ENCODE results near the gene HAVCR2.

Gene HAVCR2

DNA sequence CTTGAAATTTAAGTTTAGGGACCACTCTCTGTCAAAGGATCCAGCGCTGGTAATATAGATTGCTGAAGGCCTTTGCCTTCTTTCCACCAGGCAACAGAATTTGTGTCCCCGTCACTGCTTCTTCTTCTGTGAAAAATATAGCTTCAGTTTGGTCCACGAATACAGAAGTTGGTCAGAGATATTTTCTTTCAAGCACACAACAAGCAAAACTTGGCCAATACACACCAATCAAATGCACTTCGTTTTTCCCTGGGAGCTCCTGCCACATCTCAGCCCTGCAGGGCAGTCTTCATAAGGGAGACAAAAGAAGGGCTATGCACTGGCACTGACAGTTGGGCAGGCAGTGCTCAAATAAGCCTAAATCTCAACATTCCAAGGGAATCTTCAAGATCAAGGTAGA lies 22.9 kb downstream of the HAVCR2 start:
- TF ChIP-seq, protein P1, sequence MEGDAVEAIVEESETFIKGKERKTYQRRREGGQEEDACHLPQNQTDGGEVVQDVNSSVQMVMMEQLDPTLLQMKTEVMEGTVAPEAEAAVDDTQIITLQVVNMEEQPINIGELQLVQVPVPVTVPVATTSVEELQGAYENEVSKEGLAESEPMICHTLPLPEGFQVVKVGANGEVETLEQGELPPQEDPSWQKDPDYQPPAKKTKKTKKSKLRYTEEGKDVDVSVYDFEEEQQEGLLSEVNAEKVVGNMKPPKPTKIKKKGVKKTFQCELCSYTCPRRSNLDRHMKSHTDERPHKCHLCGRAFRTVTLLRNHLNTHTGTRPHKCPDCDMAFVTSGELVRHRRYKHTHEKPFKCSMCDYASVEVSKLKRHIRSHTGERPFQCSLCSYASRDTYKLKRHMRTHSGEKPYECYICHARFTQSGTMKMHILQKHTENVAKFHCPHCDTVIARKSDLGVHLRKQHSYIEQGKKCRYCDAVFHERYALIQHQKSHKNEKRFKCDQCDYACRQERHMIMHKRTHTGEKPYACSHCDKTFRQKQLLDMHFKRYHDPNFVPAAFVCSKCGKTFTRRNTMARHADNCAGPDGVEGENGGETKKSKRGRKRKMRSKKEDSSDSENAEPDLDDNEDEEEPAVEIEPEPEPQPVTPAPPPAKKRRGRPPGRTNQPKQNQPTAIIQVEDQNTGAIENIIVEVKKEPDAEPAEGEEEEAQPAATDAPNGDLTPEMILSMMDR (IDR thresholded peaks at IDR 0.05): no peak

DNA sequence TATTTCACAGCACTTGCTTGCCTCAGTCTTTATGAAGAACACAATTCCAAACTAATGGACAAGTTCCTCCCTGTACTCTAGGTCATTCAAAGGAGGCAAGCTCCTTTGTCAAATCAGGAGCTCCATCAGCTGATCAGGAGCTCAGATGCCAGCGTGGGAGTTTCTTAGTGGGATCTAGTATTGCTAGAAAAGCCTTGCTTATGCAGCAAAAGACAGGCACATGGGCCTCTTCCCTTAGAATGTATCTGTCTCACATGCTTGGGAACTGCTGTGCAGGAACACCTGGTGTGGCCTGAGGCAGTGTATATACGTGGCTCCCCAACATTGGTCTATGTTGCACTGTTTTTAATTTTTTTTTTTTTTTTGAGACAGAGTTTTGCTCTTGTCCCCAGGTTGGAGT lies 28.6 kb downstream of the HAVCR2 start:
- TF ChIP-seq, protein P1 (IDR thresholded peaks at IDR 0.05): no peak

DNA sequence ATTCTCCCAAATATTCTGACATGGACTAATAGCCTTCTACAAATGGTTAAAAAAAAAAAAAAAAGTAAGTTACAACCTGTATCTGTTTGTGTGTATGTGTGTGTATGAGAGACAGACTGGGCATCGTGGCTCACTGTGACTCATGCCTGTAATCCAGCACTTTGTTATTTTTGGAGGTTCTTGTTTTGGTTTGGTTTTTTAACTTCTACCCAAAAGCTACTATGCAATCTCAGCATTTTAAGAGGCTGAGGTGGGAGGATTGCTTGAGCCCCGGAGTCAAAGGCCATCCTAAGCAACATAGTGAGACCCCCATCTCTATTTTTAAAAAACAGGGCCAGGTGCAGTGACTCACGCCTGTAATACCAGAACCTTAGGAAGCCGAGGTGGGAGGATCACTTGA lies 32.3 kb downstream of the HAVCR2 start:
- TF ChIP-seq, protein P1 (IDR thresholded peaks at IDR 0.05): no peak

DNA sequence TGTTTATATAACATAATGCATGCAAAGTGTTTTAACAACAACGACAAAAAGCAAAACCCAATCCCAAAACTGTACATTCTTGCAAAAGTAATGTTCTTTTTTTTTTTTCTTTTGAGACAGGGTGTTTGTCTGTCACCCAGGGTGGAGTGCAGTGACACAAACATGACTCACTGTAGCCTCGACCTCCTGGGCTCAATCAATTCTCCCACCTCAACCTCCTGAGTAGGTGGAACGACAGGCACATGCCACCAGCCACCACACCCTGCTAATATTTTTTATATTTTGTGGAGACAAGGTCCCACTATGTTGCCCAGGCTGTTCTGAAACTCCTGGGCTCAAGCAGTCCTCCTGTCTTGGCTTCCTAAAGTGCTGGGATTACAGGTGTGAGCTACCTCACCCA lies 36.3 kb downstream of the HAVCR2 start:
- TF ChIP-seq, protein P1 (IDR thresholded peaks at IDR 0.05): no peak

DNA sequence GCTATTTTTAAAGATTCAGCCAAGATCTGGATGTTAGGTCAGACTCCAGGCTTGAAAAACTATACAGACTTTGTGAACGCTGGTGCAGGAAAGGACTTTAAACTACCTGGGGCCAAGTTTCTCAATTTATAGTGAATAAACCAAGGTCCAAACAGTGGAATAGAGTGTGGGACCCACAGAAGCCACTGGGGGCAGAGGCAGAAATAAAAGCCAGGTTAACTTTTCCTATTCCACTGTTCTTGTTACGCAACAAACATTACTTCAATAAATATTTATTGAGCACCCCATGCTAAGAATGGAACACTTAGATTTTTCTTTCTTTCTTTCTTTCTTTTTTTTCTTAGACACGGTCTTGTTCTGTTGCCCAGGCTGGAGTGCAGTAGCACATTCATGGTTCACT lies 38.9 kb downstream of the HAVCR2 start:
- TF ChIP-seq, protein P1 (IDR thresholded peaks at IDR 0.05): no peak

DNA sequence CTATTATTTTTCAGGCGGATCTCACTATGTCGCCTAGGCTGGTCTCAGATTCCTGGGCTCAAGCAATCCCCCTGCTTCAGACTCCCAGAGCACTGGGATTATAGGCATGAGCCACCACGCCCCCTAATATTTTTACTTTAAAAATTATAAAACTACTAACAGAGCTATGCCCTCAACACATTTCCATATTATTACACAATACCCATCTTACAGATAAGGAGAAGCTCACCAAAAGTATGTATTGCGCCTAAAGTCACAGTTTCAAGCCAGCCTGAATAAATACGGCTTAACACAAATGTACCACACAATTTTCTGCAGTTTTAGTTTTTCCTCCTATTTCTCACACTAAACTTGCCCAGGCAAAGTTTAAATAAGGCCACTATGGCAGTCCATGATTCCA lies 40.1 kb downstream of the HAVCR2 start:
- TF ChIP-seq, protein P1 (IDR thresholded peaks at IDR 0.05): no peak

DNA sequence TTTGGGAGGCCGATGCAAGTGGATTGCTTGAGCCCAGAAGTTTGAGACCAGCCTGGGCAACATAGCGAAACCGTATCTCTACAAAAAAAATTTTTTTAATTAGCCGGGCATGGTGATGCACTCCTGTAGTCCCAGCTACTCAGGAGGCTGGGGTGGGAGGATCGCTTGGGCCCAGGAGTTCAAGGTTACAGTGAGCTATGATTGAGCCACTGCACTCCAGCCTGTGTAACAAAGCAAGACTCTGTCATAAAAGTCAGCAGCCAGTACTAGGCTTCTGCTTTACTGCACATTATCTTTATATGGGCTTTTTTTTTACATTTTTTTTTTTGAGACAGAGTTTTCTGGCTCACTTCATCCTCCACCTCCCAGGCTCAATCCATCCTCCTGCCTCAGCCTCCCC lies 40.5 kb downstream of the HAVCR2 start:
- TF ChIP-seq, protein P1 (IDR thresholded peaks at IDR 0.05): no peak

DNA sequence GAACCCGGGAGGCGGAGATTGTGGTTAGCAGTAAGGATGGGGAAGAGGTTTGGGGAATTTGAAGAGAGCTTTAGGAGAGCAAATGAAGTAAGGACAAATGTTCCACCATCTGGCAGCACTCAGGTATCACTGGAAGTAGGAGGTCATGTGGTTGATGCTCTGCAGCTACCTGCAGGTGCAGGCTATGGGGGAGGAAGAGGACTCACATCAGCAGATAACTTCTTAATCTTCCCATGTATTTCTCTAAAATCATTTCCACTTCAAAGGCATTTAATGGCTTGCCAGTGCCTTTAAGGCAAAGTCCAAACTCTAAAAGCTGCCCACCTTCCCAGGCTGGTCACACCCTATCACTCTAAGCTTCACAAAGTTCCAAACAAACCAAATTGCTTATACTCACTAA lies 41.8 kb downstream of the HAVCR2 start:
- TF ChIP-seq, protein P1 (IDR thresholded peaks at IDR 0.05): no peak
